Suprapubic skin (tissue), 4 donors: Measurements from ENCODE around the gene LENG8. TPM values are rescaled to one million over a fixed set of nuclear protein-coding genes. Genes with fewer than 3 reads are reported as not detected.

ENCODE experiments used
- DNase-seq, 2 donors: peaks; one replicate each; pipeline ENCODE4 v3.0.0-alpha.2; 2019; ENCODE audit warnings: low spot score in 2 of 2
- H3K27ac ChIP-seq: fragments of 200-600 bp; sonication (generic); one replicate; pipeline ENCODE4 v1.5.1; 2019
- H3K27me3 ChIP-seq: fragments of 200-600 bp; sonication (generic); one replicate; pipeline ENCODE4 v1.5.1; 2019
- H3K36me3 ChIP-seq: fragments of 200-600 bp; sonication (generic); one replicate; pipeline ENCODE4 v1.5.1; 2019
- H3K4me1 ChIP-seq: fragments of 200-600 bp; sonication (generic); one replicate; pipeline ENCODE4 v1.5.1; 2019
- H3K4me3 ChIP-seq: fragments of 200-600 bp; sonication (generic); one replicate; pipeline ENCODE4 v1.5.1; 2019; ENCODE audit warnings: mild to moderate bottlenecking
- H3K9me3 ChIP-seq: fragments of 200-600 bp; sonication (generic); one replicate; pipeline ENCODE4 v1.5.1; 2019
- CTCF ChIP-seq, 2 donors: fragments of 200-600 bp in 1 of 2; fragments of 450-650 bp in 1 of 2; sonication (generic) in 1 of 2; IDR thresholded peaks; one replicate each; pipeline ENCODE4 v1.5.1; 2016 to 2019; ENCODE audit warnings: antibody characterized with exemption in 2 of 2, mild to moderate bottlenecking in 1 of 2, moderate library complexity in 1 of 2
- EP300 ChIP-seq: sonication (generic); formaldehyde crosslinking; IDR thresholded peaks from one replicate; pipeline ENCODE4 v1.6.1; 2017; ENCODE audit warnings: antibody characterized with exemption
- POLR2A ChIP-seq, 2 donors: fragments of 450-650 bp; IDR thresholded peaks; one replicate each; pipeline ENCODE4 v1.6.1; 2017; ENCODE audit warnings: antibody characterized with exemption in 2 of 2, mild to moderate bottlenecking in 2 of 2, moderate library complexity in 2 of 2
- POLR2AphosphoS5 ChIP-seq, 3 donors: sonication (generic); formaldehyde crosslinking; IDR thresholded peaks; one replicate each; pipeline ENCODE4 v1.6.1; 2017; ENCODE audit warnings: antibody characterized with exemption in 3 of 3
- WGBS: methylation state at CpG from one replicate; pipeline ENCODE4 v1.1.5; 2018; 5-methylcytosine and 5-hydroxymethylcytosine counted together
- total RNA-seq, 4 donors: library from RNA; depleted of rRNA; stranded (reverse); fragments of >200 nt; gene quantifications; one replicate each; pipeline ENCODE4 v1.1.0, GENCODE V29; 2016

LENG8 gene
- total RNA-seq, 4 donors from 2014 or later: 80.4 to 410 (median 124) TPM

GRCh38 chr19:54470276-54470887 is 21.4 kb downstream of the LENG8 start:
- peaks cover 38% of the 10 kb centered on the region for H3K4me1 ChIP-seq
- no peak for TF ChIP-seq CTCF (IDR thresholded peaks at IDR 0.05)
- no peak for TF ChIP-seq POLR2AphosphoS5 (IDR thresholded peaks at IDR 0.05)
- no peak for TF ChIP-seq EP300
- no peak for TF ChIP-seq POLR2A (IDR thresholded peaks at IDR 0.05)

DNA sequence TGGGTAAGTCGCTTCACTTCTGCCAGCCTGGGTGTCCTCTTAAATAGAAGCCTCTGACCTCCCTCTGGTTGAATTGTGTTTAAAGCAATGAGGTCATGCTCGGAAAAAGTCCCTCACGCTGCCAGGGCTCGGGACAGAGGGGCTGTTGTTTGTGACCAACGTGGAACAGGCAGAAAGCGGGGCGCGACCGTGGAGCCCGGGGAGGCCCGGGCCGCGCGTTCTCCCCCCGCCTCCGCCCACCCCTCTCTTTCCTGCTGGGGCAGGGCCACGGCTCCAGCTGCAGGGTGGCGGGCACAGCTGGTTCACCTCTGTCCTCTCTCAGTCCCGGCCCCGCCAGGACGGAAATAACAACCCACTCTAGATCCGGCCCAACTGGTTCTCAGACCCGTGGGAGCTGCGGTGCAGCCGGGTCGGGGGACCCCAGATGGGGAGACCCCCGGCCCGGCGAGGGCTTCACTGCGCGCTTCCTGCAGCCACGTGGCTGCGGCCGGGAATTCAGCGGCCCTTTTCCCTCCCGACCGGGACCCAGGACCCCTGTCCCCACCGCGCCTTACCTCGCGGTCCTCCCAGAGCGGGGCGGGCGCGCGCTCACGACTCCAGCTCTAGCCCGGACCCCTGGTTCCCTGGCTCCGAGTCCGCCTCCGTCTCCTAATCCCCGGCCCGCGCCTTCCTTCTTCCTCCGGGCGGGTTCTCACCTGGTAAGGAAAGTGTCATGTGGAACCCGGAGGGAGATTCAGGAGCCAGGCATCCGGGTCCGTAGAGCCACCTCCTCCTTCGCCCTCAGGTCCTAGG is 22.2 kb downstream of the LENG8 start:
- no peaks in the 10 kb centered on the region for H3K36me3 ChIP-seq

More at GRCh38 chr19:54470276-54470887, 21.4 kb downstream of the LENG8 start:
- H3K9me3 ChIP-seq: no peaks in the 10 kb centered on the region
- H3K27me3 ChIP-seq: no peaks in the 10 kb centered on the region
- peak overlapping the region; percentile 59 for H3K4me3 ChIP-seq
- no peaks in the 10 kb centered on the region for H3K36me3 ChIP-seq
- H3K27ac ChIP-seq: peak overlapping the region; percentile 82
- WGBS: 65% methylated on average over 10 of the region's 10 CpGs
- peak in 1 of 2 donors; percentile 54 for DNase-seq

DNA sequence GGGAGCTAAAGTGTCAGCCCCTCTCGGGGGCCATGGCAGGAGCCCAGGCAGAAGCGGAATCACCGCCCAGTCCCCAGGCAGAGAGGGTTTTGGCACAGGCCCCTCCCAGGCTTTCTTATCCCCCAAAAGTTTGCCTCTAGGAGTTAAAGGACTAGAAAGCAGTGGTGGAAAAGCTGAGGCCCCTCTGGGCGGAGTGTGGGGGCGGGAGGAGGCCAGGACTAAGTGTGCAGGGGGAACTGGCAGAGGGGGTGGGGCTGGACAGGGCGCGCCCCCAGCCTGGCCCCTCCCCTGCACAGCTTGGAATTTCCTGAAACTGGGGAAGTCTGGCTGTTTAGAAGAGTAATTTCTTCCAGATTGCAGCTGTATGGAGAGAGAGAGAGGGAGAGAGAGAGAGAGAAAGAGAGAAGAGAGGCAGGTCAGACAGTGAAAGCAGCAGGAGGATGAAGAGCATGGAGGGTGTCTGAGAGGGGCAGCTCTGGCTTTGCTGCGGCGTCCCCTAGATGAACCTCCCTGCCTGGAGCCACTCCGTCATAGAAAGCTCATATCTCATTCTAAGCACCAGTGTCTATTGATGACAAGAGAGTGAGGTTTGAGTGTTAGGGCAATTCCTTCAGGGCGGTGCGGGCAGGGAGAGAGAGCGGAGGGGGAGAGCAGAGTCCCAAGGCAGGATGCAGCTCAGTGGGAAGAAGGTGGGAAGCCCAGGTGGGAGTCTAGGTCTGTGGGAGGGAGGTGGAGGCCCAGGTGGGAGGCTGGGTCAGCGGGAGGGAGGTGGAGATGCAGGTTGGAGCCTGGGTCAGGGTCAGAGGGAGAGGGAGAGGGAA is 24.3 kb downstream of the LENG8 start, which contains the start of gene CDC42EP5:
CDC42EP5 (minus strand) TSS at position 226 of the 821 bp plus-strand sequence. CDS start 7,749 bp downstream, outside the sequence.
- 8% methylated on average over 14 of the region's 14 CpGs for WGBS
- DNase-seq: peak; percentile 83 to 86
- no peaks in the 10 kb centered on the region for H3K9me3 ChIP-seq
- no peaks in the 10 kb centered on the region for H3K36me3 ChIP-seq
- no peaks in the 10 kb centered on the region for H3K27me3 ChIP-seq
- peak within 1 kb of the TSS; percentile 60 for H3K27ac ChIP-seq
- H3K4me1 ChIP-seq: peaks cover 38% of the 10 kb centered on the region
- peak within 1 kb of the TSS; percentile 38 for H3K4me3 ChIP-seq
- TF ChIP-seq EP300 (no peak), CTCF (IDR thresholded peaks at IDR 0.05) (no peak), POLR2AphosphoS5 (IDR thresholded peaks at IDR 0.05) (no peak), POLR2A (IDR thresholded peaks at IDR 0.05) (no peak)

More for the DNA sequence above, 22.2 kb downstream of the LENG8 start:
- peak overlapping the region; percentile 59 for H3K4me3 ChIP-seq
- no peaks in the 10 kb centered on the region for H3K27me3 ChIP-seq
- peak in 1 of 2 donors; percentile 79 for DNase-seq
- no peaks in the 10 kb centered on the region for H3K9me3 ChIP-seq
- no peak for TF ChIP-seq POLR2AphosphoS5 (IDR thresholded peaks at IDR 0.05)
- TF ChIP-seq CTCF (IDR thresholded peaks at IDR 0.05): no peak
- no peak for TF ChIP-seq EP300
- no peak for TF ChIP-seq POLR2A (IDR thresholded peaks at IDR 0.05)
- H3K4me1 ChIP-seq: peaks cover 38% of the 10 kb centered on the region
- H3K27ac ChIP-seq: peak overlapping the region; percentile 82
- 3% methylated on average over 15 of the region's 60 CpGs for WGBS

DNA sequence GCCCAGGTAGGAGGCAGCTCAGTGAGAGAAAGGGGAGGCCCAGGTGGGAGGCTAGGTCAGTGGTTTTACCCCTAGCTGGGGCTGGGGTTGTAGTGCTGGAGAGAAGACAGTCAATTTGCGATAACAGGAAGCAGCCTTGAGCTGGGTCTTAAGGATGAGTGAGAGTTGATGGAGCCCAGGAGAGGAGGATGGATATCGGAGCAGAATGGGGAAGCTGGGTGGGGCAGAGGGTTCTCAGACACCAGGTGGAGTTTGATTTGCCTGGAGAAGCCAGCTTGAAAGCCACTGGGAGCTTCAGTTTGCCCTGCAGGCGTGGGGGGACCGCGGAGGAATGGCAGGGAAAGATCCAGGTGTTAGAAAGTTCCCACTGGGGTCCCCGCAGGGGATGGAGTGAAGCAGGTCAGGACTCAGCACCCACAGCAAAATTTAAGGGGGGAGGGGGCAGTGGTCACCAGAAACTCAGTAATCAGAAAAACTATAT is 24.9 kb downstream of the LENG8 start:
- no peaks in the 10 kb centered on the region for H3K9me3 ChIP-seq
- no peaks in the 10 kb centered on the region for H3K36me3 ChIP-seq
- peaks cover 37% of the 10 kb centered on the region for H3K4me1 ChIP-seq
- no peak overlapping the region for H3K27ac ChIP-seq
- 43% methylated on average over 6 of the region's 6 CpGs for WGBS
- TF ChIP-seq CTCF (IDR thresholded peaks at IDR 0.05) (no peak), POLR2A (IDR thresholded peaks at IDR 0.05) (no peak), POLR2AphosphoS5 (IDR thresholded peaks at IDR 0.05) (no peak), EP300 (no peak)
- no peak overlapping the region for H3K4me3 ChIP-seq
- H3K27me3 ChIP-seq: no peaks in the 10 kb centered on the region
- peak in 1 of 2 donors; percentile 59 for DNase-seq
